Calu3 (cell line): ENCODE measurements around the gene NUAK2. TPM values are rescaled to one million over a fixed set of nuclear protein-coding genes. Genes with fewer than 3 reads are reported as not detected.
A peak's percentile ranks its signal among the peaks of the same experiment; 100 is the strongest.
"Not testable (repeated sequence)": the region's sequence is repeated elsewhere in the genome, so short reads cannot be mapped to it uniquely, and the experiment has no call there.

ENCODE experiments used
- BruUV-seq: library from RNA; stranded (reverse); fragments of 400-500 nt; replicated peaks from 2 replicates; lab custom pipeline; 2021; lab: Mats Ljungman, UMichigan
- CTCF ChIA-PET: fragments of 300-600 bp; sonication (Branson Sonifier 250); formaldehyde crosslinking; loops from one replicate; lab custom pipeline; 2022; ENCODE audit warnings: antibody characterized with exemption; lab: Charles Lee
- DNase-seq: peaks from one replicate; pipeline ENCODE4 v3.0.0; 2022
- H3K27ac Mint-ChIP-seq: one replicate; pipeline ENCODE4 v1.8.0; 2022; ENCODE audit warnings: mixed read lengths; ENCODE audit not compliant: unreplicated experiment
- H3K27me3 Mint-ChIP-seq: one replicate; pipeline ENCODE4 v1.8.0; 2022; ENCODE audit warnings: mixed read lengths; ENCODE audit not compliant: unreplicated experiment
- H3K36me3 Mint-ChIP-seq: one replicate; pipeline ENCODE4 v1.8.0; 2022; ENCODE audit warnings: mild to moderate bottlenecking, moderate library complexity, mixed read lengths; ENCODE audit not compliant: insufficient read depth, unreplicated experiment
- H3K4me1 Mint-ChIP-seq: one replicate; pipeline ENCODE4 v1.8.0; 2022; ENCODE audit warnings: mild to moderate bottlenecking, low read depth, mixed read lengths; ENCODE audit not compliant: unreplicated experiment
- H3K4me3 Mint-ChIP-seq: one replicate; pipeline ENCODE4 v1.8.0; 2022; ENCODE audit warnings: mild to moderate bottlenecking, low read depth, moderate library complexity, mixed read lengths; ENCODE audit not compliant: unreplicated experiment
- H3K9me3 Mint-ChIP-seq: one replicate; pipeline ENCODE4 v1.8.0; 2022; ENCODE audit warnings: low read depth, mixed read lengths; ENCODE audit not compliant: unreplicated experiment
- CTCF ChIP-seq: fragments of 200-600 bp; IDR thresholded peaks from one replicate; pipeline ENCODE4 v1.8.0; 2022; ENCODE audit warnings: antibody characterized with exemption; ENCODE audit not compliant: unreplicated experiment
- intact Hi-C: fragments of 100-400 bp; cut with micrococcal nuclease; formaldehyde crosslinking; loops from one replicate; pipeline ENCODE4 v1.10.0; 2022; ENCODE audit not compliant: unreplicated experiment
- total RNA-seq: library from RNA; stranded (reverse); gene quantifications from 2 replicates; pipeline ENCODE4 v1.2.3, GENCODE V29; 2022

NUAK2 gene
- total RNA-seq, 1 experiment from 2014 or later, result 3.7 TPM

DNA sequence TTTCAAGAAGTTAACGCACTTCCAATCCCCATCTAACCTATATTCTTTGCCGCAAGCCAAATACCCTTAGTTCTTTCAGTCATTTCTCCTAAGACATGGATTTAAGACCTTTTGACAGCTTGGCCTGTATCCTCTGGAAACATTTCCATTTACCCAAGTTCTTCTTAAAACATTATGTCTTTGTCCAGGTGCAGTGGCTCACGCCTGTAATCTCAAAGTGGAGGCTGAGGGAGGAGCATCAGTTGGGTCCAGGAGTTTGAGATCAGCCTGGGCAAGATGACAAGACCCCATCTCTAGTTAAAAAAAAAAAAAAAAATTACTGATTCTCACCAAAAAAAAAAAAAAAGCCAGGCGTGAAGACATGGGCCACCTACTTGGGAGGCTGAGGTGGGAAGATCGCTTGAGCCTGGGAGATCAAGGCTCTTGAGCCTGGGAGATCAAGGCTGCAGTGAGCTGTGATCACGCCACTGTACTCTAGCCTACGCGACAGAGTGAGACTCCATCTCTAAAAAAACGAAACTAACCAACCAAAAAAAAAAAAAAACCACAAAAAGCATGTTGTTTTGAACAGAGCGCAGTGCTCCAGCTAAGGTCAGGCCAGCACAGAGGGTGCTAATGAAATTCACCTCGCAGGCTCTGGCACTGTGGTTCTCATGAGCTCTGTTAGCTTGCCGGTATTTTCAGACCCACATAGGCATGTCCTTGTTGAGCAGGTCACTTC is 36.0 kb downstream of the NUAK2 start:
- Mint-ChIP-seq H3K9me3 (no peaks in the 10 kb centered on the region), H3K36me3 (no peaks in the 10 kb centered on the region), H3K27ac (no peak overlapping the region), H3K4me3 (no peak overlapping the region), H3K4me1 (peaks cover 19% of the 10 kb centered on the region), H3K27me3 (no peaks in the 10 kb centered on the region)
- CTCF ChIA-PET, result interaction anchor here (0.7 to 1.8 kb wide), 13 partner anchors 8 to 239 kb away, joined by 3 to 14 read pairs (median 7); partner anchors contain the start of gene NUAK2
- no peak for DNase-seq
- BruUV-seq, result no TSS peak
- no peak for TF ChIP-seq CTCF
- intact Hi-C loops, result no loop called here

- H3K4me1 Mint-ChIP-seq, result peaks cover 19% of the 10 kb centered on the region
- no peaks in the 10 kb centered on the region for H3K9me3 Mint-ChIP-seq
- H3K27me3 Mint-ChIP-seq, result no peaks in the 10 kb centered on the region
- CTCF ChIA-PET, result interaction anchor here (0.5 to 1.8 kb wide), 16 partner anchors 10 to 1356 kb away, joined by 3 to 14 read pairs (median 4); partner anchors contain the start of gene NUAK2
- H3K4me3 Mint-ChIP-seq, result no peak overlapping the region
- no TSS peak for BruUV-seq
- H3K27ac Mint-ChIP-seq, result no peak overlapping the region
- intact Hi-C loops, result no loop called here
- no peaks in the 10 kb centered on the region for H3K36me3 Mint-ChIP-seq
- DNase-seq, result peak; percentile 89
- no peak for TF ChIP-seq CTCF
Measured at GRCh38 chr1:205284420-205285144, 37.0 kb downstream of the NUAK2 start.

GRCh38 chr1:205283270-205284147 is 38.0 kb downstream of the NUAK2 start:
- CTCF ChIA-PET, result interaction anchor here (0.5 to 1.8 kb wide), 4 partner anchors 10 to 16 kb away, joined by 3 to 14 read pairs (median 6); no protein-coding TSS in a partner anchor
- H3K4me3 Mint-ChIP-seq, result no peak overlapping the region
- H3K27me3 Mint-ChIP-seq, result no peaks in the 10 kb centered on the region
- no peaks in the 10 kb centered on the region for H3K9me3 Mint-ChIP-seq
- peaks cover 19% of the 10 kb centered on the region for H3K4me1 Mint-ChIP-seq
- H3K27ac Mint-ChIP-seq, result no peak overlapping the region
- intact Hi-C loops, result no loop called here
- no peaks in the 10 kb centered on the region for H3K36me3 Mint-ChIP-seq
- DNase-seq, result no peak
- BruUV-seq, result no TSS peak
- TF ChIP-seq CTCF, result no peak

- H3K4me3 Mint-ChIP-seq, H3K36me3 Mint-ChIP-seq, H3K9me3 Mint-ChIP-seq, H3K27me3 Mint-ChIP-seq, intact Hi-C loops, DNase-seq, H3K27ac Mint-ChIP-seq, BruUV-seq: not testable (repeated sequence)
- peaks cover 19% of the 10 kb centered on the region for H3K4me1 Mint-ChIP-seq
- CTCF ChIA-PET, result interaction anchor here (1.5 kb wide), 1 partner anchor 44 kb away, joined by 8 read pairs; no protein-coding TSS in a partner anchor
Measured at GRCh38 chr1:205280666-205281395, 40.7 kb downstream of the NUAK2 start.
